Measurements from ENCODE around the gene MBP. TPM values are rescaled to one million over a fixed set of nuclear protein-coding genes. Genes with fewer than 3 reads are reported as not detected.

MBP gene
- total RNA-seq, 4 donors from 2014 or later, result 44.0 to 68.0 (median 60.2) TPM

DNA sequence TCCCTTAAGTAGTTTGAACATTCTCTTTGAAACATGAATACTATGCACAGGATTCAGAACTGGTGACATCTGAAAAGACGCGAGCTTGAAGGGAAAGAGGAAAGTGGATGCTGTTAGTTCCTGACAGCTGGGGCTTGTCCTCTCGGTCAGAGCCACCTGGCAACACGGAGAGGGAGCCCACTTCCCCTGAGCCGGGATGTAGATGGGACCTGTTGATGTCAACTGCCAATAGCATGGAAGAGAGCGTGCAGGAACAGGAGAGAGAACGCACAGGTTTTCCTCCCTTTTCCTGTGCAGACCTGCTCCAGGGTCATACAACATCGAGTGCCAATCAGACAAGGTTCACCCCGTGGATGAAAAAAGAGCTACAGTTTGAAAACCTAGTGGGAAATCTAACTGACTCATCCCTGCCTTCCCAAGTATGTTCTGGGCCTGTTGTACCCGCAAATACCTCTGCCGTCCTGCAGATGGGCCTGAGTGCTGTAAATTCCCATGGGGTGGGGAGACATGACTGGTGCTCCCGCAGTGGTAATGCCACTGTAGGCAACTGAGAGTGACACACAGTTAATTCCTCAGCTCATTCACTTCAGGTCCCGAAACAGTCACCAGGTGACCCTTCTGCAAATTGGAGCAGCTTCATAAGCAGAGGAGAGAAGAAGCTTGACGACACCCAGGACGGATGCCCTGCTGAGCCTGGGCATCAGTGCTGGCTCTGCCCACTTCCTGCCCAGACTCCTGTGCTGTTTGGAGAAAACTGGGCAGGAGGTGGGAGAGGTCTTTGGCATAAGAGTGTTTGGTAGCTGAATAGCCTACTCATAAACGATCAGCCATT lies 13.9 kb upstream of the MBP start:
- DNase-seq, result no peak
- Histone ChIP-seq H3K36me3 (no peaks in the 10 kb centered on the region), H3K9me3 (no peaks in the 10 kb centered on the region), H3K4me3 (replicated peaks in 1 of 3) (no peak overlapping the region), H3K27ac (no peak overlapping the region), H3K27me3 (no peaks in the 10 kb centered on the region), H3K4me1 (no peaks in the 10 kb centered on the region)
- 75 to 77% methylated on average over 16 of the region's 16 CpGs for WGBS, 2 donors
- TF ChIP-seq POLR2A (IDR thresholded peaks at IDR 0.05) (no peak), CTCF (IDR thresholded peaks at IDR 0.05) (no peak)
- intact Hi-C loops (cut with DNase I), result no loop called here

- no peaks in the 10 kb centered on the region for H3K27me3 ChIP-seq
- intact Hi-C loops (cut with DNase I), result no loop called here
- H3K9me3 ChIP-seq, result no peaks in the 10 kb centered on the region
- H3K4me3 ChIP-seq (replicated peaks in 1 of 3), result no peak overlapping the region
- no peaks in the 10 kb centered on the region for H3K36me3 ChIP-seq
- no peak overlapping the region for H3K27ac ChIP-seq
- 90 to 91% methylated on average over 9 to 10 of the region's 11 CpGs for WGBS, 2 donors
- DNase-seq, result no peak
- TF ChIP-seq POLR2A (IDR thresholded peaks at IDR 0.05) (no peak), CTCF (IDR thresholded peaks at IDR 0.05) (no peak)
- H3K4me1 ChIP-seq, result no peaks in the 10 kb centered on the region
These were observed 12.8 kb upstream of the MBP start for GRCh38 chr18:77145364-77145901.

- WGBS, 2 donors, result 84 to 91% methylated on average over 6 of the region's 6 CpGs
- Histone ChIP-seq H3K4me3 (replicated peaks in 1 of 3) (no peak overlapping the region), H3K27me3 (no peaks in the 10 kb centered on the region), H3K27ac (no peak overlapping the region), H3K4me1 (no peaks in the 10 kb centered on the region), H3K36me3 (no peaks in the 10 kb centered on the region), H3K9me3 (no peaks in the 10 kb centered on the region)
- intact Hi-C loops (cut with DNase I), result no loop called here
- TF ChIP-seq POLR2A (IDR thresholded peaks at IDR 0.05) (no peak), CTCF (IDR thresholded peaks at IDR 0.05) (no peak)
- DNase-seq, result no peak
These were observed 12.0 kb upstream of the MBP start for GRCh38 chr18:77144451-77145118.

DNA sequence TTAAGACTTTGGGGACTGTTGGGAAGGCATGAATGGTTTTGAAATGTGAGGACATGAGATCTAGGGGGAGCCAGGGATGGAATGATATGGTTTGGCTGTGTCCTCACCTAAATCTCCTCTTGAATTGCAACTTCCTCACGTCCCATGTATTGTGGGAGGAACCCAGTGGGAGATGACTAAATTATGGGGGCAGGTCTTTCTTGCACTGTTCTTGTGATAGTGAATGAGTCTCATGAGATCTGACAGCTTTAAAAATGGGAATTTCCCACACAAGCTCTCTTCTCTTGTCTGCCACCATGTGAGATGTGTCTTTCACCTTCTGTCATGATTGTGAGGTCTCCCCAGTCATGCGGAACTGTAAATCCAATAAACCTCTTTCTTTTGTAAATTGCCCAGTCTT lies 11.5 kb upstream of the MBP start:
- Histone ChIP-seq H3K4me3 (replicated peaks in 1 of 3) (no peak overlapping the region), H3K27me3 (no peaks in the 10 kb centered on the region), H3K9me3 (no peaks in the 10 kb centered on the region), H3K4me1 (no peaks in the 10 kb centered on the region), H3K27ac (no peak overlapping the region), H3K36me3 (no peaks in the 10 kb centered on the region)
- intact Hi-C loops (cut with DNase I), result no loop called here
- 94 to 96% methylated on average over 2 of the region's 2 CpGs for WGBS, 2 donors
- DNase-seq, result no peak
- TF ChIP-seq CTCF (IDR thresholded peaks at IDR 0.05), result no peak
- no peak for TF ChIP-seq POLR2A (IDR thresholded peaks at IDR 0.05)

DNA sequence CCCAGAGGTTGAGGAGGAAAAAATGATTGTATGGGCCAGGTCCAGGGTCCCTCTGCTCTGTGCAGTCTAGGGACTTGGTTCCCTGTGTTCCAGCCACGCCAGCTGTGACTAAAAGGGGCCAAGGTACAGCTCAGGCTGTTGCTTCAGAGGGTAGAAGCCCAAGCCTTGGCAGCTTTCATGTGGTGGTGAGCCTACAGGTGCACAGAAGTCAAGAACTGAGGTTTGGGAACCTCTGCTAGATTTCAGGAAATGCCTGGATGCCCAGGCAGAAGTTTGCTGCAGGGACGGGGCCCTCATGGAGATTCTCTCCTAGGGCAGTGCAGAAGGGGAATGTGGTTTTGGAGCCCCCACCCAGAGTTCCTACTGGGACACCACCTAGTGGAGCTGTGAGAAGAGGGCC lies 10.6 kb upstream of the MBP start:
- no peaks in the 10 kb centered on the region for H3K27me3 ChIP-seq
- no peak overlapping the region for H3K27ac ChIP-seq
- no peak overlapping the region for H3K4me3 ChIP-seq (replicated peaks in 1 of 3)
- TF ChIP-seq POLR2A (IDR thresholded peaks at IDR 0.05), result no peak
- TF ChIP-seq CTCF (IDR thresholded peaks at IDR 0.05), result no peak
- intact Hi-C loops (cut with DNase I), result no loop called here
- DNase-seq, result no peak
- H3K9me3 ChIP-seq, result no peaks in the 10 kb centered on the region
- WGBS, 2 donors, result 95 to 96% methylated on average over 2 of the region's 2 CpGs
- peaks cover 4% of the 10 kb centered on the region in 2 donors for H3K4me1 ChIP-seq
- H3K36me3 ChIP-seq, result no peaks in the 10 kb centered on the region

Data from thyroid gland (tissue), 4 donors.